NCI-H2029 treated with DMSO at 0.1 percent for 48 hours (cell line): ENCODE results near the gene PAFAH1B2.

Experiments
- DNase-seq: peaks from one replicate; lab custom pipeline; 2025; lab: John Stamatoyannopoulos, UW

The PAFAH1B2 gene

DNA sequence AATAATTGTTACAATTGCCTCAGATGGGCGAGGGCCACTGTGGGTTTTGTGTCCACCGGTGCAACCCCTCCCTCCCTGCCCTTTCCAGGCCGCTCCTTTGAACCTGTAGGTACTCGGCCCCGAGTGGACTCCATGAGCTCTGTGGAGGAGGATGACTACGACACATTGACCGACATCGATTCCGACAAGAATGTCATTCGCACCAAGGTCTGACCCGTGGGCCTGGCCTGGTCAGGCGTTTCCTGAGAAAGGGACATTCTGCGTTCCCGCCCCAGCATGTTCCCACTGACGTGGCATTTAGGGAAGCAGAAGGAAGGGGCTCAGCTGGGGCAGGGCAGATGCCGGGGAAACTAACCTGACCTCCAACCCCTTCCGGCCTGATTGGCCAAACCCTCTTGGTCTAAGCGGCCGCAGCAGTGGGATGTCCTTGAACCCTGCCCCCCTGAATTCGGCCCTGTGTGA is 44.6 kb downstream of the PAFAH1B2 start:
- DNase-seq: no peak

GRCh38 chr11:117189191-117189940 is 45.3 kb downstream of the PAFAH1B2 start:
- DNase-seq: no peak

DNA sequence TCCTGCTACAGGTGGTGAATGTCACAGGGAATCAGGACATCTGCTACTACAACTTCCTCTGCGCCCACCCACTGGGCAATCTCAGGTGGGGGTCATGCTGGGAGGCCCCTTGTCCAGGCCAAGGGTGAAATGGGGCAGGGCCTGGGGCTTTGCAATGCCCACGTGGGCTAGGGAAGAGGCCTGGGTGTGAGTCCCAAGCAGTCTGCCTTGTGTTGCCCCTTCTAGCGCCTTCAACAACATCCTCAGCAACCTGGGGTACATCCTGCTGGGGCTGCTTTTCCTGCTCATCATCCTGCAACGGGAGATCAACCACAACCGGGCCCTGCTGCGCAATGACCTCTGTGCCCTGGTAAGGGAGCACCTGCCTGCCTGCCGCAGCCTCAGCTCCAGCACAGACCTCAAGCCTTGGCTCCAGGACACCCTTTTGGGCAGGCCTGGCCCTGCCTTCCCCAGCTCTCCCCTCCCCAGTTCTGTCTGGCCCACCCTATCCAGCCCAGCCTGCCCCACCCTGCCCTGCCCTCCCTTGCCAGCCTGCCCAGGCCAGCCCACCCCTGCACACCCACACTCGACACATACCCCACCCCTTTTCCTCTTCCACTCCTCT is 46.0 kb downstream of the PAFAH1B2 start:
- no peak for DNase-seq

- DNase-seq: no peak
Measured at GRCh38 chr11:117191680-117192400, 47.8 kb downstream of the PAFAH1B2 start.

- no peak for DNase-seq
Measured at GRCh38 chr11:117192401-117192875, 48.4 kb downstream of the PAFAH1B2 start.

DNA sequence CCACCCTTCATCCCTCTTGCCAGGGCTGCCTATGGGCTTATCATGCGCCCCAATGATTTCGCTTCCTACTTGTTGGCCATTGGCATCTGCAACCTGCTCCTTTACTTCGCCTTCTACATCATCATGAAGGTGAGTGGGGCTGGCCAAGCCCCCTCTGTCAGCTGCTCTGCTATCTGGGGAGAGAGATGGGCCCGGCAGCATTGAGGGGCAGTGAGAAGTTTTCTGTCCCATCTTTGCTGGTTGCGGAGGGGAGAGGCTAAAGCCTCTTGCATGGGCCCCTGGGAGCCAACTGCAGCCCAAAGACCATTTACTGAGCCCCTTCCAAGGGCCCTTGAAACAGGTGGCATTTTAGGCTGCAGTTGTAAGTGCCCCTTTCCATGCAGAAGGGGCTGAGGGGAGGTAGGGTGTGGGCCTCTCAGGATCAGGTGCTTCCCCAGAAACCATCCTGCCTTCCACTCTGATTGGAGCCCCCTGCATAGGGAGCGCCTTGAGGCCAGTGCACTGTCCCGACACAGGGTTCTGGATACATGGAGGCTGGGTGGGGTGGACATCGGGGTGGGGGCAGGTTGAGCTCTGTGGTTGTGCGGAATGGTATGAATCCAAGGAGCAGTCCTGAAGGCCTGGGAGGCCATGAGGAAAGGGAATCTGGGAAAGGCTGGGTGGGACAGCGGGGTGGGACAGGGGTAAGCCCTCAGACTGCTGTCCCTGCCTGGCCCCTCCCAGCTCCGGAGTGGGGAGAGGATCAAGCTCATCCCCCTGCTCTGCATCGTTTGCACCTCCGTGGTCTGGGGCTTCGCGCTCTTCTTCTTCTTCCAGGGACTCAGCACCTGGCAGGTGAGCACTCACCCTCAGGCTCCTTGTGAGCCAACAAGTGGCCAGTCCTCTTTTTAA is 49.3 kb downstream of the PAFAH1B2 start:
- DNase-seq: no peak

- DNase-seq: no peak
Measured at GRCh38 chr11:117194267-117194666, 50.2 kb downstream of the PAFAH1B2 start.

GRCh38 chr11:117195258-117195657 is 51.2 kb downstream of the PAFAH1B2 start:
- DNase-seq: no peak

GRCh38 chr11:117195761-117196160 is 51.7 kb downstream of the PAFAH1B2 start:
- no peak for DNase-seq

DNA sequence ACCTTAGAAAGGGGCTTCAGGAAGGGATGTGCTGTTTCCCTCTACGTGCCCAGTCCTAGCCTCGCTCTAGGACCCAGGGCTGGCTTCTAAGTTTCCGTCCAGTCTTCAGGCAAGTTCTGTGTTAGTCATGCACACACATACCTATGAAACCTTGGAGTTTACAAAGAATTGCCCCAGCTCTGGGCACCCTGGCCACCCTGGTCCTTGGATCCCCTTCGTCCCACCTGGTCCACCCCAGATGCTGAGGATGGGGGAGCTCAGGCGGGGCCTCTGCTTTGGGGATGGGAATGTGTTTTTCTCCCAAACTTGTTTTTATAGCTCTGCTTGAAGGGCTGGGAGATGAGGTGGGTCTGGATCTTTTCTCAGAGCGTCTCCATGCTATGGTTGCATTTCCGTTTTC is 52.9 kb downstream of the PAFAH1B2 start:
- DNase-seq: no peak

- DNase-seq: no peak
Measured at GRCh38 chr11:117197516-117198456, 53.7 kb downstream of the PAFAH1B2 start.

- no peak for DNase-seq
Measured at GRCh38 chr11:117198613-117199012, 54.5 kb downstream of the PAFAH1B2 start.

DNA sequence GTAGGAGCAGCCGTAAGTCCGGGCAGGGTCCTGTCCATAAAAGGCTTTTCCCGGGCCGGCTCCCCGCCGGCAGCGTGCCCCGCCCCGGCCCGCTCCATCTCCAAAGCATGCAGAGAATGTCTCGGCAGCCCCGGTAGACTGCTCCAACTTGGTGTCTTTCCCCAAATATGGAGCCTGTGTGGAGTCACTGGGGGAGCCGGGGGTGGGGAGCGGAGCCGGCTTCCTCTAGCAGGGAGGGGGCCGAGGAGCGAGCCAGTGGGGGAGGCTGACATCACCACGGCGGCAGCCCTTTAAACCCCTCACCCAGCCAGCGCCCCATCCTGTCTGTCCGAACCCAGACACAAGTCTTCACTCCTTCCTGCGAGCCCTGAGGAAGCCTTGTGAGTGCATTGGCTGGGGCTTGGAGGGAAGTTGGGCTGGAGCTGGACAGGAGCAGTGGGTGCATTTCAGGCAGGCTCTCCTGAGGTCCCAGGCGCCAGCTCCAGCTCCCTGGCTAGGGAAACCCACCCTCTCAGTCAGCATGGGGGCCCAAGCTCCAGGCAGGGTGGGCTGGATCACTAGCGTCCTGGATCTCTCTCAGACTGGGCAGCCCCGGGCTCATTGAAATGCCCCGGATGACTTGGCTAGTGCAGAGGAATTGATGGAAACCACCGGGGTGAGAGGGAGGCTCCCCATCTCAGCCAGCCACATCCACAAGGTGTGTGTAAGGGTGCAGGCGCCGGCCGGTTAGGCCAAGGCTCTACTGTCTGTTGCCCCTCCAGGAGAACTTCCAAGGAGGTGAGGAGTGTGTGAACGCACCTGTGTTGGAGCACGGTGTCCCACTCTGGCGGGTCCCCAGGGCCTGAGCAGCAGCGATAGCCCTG is 55.2 kb downstream of the PAFAH1B2 start, which contains the start of gene TAGLN:
TSS of gene TAGLN (plus strand) at position 318 of the 863 bp plus-strand sequence. CDS start 3,644 bp downstream, outside the sequence.
- DNase-seq: no peak

DNA sequence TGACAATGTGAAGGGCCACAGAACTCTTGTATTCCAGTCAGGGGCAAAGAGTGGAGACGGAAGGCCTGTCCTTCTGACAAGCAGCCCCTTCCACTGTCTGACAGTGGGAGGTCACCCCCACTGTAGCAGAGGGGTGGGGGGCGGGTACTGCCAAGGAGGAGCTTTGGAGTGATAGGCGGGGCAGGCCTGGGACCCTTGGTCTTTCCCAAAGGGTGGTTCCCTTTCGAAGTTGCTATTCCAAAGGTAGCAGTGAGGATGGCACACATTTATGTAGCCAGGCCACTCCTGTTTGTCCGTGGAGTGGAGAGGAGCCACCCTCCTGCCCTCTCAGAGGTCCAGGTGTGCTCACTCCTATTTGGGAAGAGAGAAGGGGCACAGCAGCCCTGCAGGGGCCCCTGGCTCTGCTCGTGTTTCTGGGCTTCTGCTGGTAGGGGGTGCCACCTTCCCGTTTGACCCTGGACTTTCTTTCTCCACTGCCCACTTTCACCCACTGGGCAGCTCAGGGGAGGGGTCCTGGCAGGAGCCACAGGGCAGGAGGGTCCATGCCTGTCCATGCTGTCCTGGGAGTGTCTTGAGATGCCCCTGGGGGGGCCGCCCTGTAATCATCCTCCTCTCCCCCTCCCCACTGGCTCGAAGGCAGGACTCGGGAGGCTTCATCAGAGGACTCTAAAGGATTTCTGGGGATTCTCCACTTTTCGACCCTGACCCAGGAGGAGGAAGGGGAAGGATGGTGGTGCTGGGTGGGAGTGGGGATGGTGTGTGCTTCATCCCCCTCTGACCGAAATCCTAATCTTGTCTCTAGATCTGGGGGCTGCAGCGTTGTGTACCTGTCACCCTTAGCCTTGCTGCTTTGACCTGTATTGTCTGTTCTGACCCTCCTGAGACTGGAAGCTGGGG is 56.1 kb downstream of the PAFAH1B2 start:
- no peak for DNase-seq

- DNase-seq: no peak
Measured at GRCh38 chr11:117200813-117201657, 56.9 kb downstream of the PAFAH1B2 start.

DNA sequence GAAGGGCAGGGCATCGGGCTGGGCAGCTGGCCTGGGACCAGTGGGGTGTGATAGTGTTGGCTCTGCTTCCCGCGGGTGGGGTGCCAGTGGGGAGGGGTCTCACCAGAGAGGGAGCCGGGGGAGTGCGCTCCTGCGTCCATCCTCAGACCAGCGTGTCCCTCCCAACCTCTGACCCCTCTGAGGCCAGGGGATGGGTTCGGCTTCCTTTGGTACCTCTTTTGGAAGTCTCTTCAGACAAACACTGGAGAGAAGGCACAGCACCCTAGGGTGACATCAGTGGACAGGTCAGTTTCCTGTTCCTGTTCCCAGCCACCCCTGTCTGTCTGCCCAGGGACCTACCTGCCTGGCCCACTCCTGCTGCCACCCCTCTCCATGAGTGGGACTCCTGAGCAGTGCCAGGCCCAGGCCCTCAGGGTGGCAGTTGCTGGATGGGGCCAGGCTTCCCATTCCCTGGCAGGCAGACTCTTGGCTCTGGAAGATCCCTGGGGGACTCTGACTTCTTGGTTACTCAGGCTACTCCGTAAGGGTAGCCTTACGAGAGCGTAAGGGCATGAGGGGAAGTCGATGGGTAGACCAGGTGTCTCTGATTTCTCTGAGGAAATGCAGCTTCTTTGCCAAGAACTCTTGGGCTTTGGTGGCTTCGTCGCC is 57.7 kb downstream of the PAFAH1B2 start:
- DNase-seq: no peak
